Measurements from ENCODE around the gene DLST.

Gene DLST

GRCh38 chr14:74909501-74909900 is 27.8 kb downstream of the DLST start:
- Histone ChIP-seq H3K27ac (ENCODE audit: low read depth, low read length) (no peak overlapping the region), H4K5ac (ENCODE audit: low read length) (no peak overlapping the region), H3K4me1 (ENCODE audit: control insufficient read depth, low read depth, low read length) (no peaks in the 10 kb centered on the region), H2AK5ac (ENCODE audit: low read length) (no peak overlapping the region), H3K4ac (ENCODE audit: low read depth, low read length) (no peak overlapping the region), H3K56ac (ENCODE audit: low read length) (no peak overlapping the region), H2BK120ac (ENCODE audit: low read depth, low read length) (no peak overlapping the region), H2BK5ac (ENCODE audit: low read length) (no peak overlapping the region), H3K36me3 (ENCODE audit: control insufficient read depth, insufficient read depth, low read length) (peaks cover 3% of the 10 kb centered on the region), H3K27me3 (ENCODE audit: insufficient read depth, low read length, poor library complexity) (no peaks in the 10 kb centered on the region), H3K4me3 (ENCODE audit: low read length) (no peak overlapping the region), H3K23ac (ENCODE audit: low read length) (no peak overlapping the region), H3K4me2 (ENCODE audit: low read length) (no peak overlapping the region), H2BK15ac (replicated peaks; ENCODE audit: low read depth) (no peak overlapping the region), H3K79me1 (ENCODE audit: low read length) (no peaks in the 10 kb centered on the region), H3K79me2 (ENCODE audit: control insufficient read depth, insufficient read depth, low read length) (no peaks in the 10 kb centered on the region), H3K18ac (ENCODE audit: low read length) (no peak overlapping the region), H3K9ac (ENCODE audit: low read length) (no peak overlapping the region), H4K8ac (ENCODE audit: low read depth, low read length) (no peak overlapping the region)
- DNase-seq = no peak
- WGBS (ENCODE audit: extremely low coverage, insufficient coverage, low lambda C conversion rate) = no CpG with 5 or more reads among the region's 14 CpGs

GRCh38 chr14:74909911-74910310 is 28.2 kb downstream of the DLST start:
- Histone ChIP-seq H3K27me3 (ENCODE audit: insufficient read depth, low read length, poor library complexity) (no peaks in the 10 kb centered on the region), H3K4me1 (ENCODE audit: control insufficient read depth, low read depth, low read length) (no peaks in the 10 kb centered on the region), H3K56ac (ENCODE audit: low read length) (no peak overlapping the region), H3K27ac (ENCODE audit: low read depth, low read length) (no peak overlapping the region), H4K5ac (ENCODE audit: low read length) (no peak overlapping the region), H2AK5ac (ENCODE audit: low read length) (no peak overlapping the region), H3K36me3 (ENCODE audit: control insufficient read depth, insufficient read depth, low read length) (peaks cover 2% of the 10 kb centered on the region), H3K4me3 (ENCODE audit: low read length) (no peak overlapping the region), H3K23ac (ENCODE audit: low read length) (no peak overlapping the region), H2BK15ac (replicated peaks; ENCODE audit: low read depth) (no peak overlapping the region), H3K4ac (ENCODE audit: low read depth, low read length) (no peak overlapping the region), H2BK5ac (ENCODE audit: low read length) (no peak overlapping the region), H4K8ac (ENCODE audit: low read depth, low read length) (no peak overlapping the region), H2BK120ac (ENCODE audit: low read depth, low read length) (no peak overlapping the region), H3K79me2 (ENCODE audit: control insufficient read depth, insufficient read depth, low read length) (no peaks in the 10 kb centered on the region), H3K18ac (ENCODE audit: low read length) (no peak overlapping the region), H3K4me2 (ENCODE audit: low read length) (no peak overlapping the region), H3K79me1 (ENCODE audit: low read length) (no peaks in the 10 kb centered on the region), H3K9ac (ENCODE audit: low read length) (no peak overlapping the region)
- no CpG with 5 or more reads among the region's 10 CpGs for whole genome bisulfite sequencing (ENCODE audit: extremely low coverage, insufficient coverage, low lambda C conversion rate)
- DNase-seq = no peak

GRCh38 chr14:74910556-74910955 is 28.8 kb downstream of the DLST start:
- H3K4me1 ChIP-seq (ENCODE audit: control insufficient read depth, low read depth, low read length) = no peaks in the 10 kb centered on the region
- H3K4me2 ChIP-seq (ENCODE audit: low read length) = no peak overlapping the region
- H3K56ac ChIP-seq (ENCODE audit: low read length) = no peak overlapping the region
- H3K23ac ChIP-seq (ENCODE audit: low read length) = no peak overlapping the region
- H3K79me1 ChIP-seq (ENCODE audit: low read length) = no peaks in the 10 kb centered on the region
- no peak overlapping the region for H4K8ac ChIP-seq (ENCODE audit: low read depth, low read length)
- H3K79me2 ChIP-seq (ENCODE audit: control insufficient read depth, insufficient read depth, low read length) = no peaks in the 10 kb centered on the region
- no peak overlapping the region for H3K9ac ChIP-seq (ENCODE audit: low read length)
- DNase-seq = no peak
- H3K36me3 ChIP-seq (ENCODE audit: control insufficient read depth, insufficient read depth, low read length) = peaks cover 2% of the 10 kb centered on the region
- no peak overlapping the region for H4K5ac ChIP-seq (ENCODE audit: low read length)
- H2AK5ac ChIP-seq (ENCODE audit: low read length) = no peak overlapping the region
- H3K27ac ChIP-seq (ENCODE audit: low read depth, low read length) = no peak overlapping the region
- no peak overlapping the region for H2BK15ac ChIP-seq (replicated peaks; ENCODE audit: low read depth)
- no peak overlapping the region for H2BK5ac ChIP-seq (ENCODE audit: low read length)
- H2BK120ac ChIP-seq (ENCODE audit: low read depth, low read length) = no peak overlapping the region
- no peak overlapping the region for H3K4ac ChIP-seq (ENCODE audit: low read depth, low read length)
- WGBS (ENCODE audit: extremely low coverage, insufficient coverage, low lambda C conversion rate) = no CpG with 5 or more reads among the region's 10 CpGs
- no peak overlapping the region for H3K4me3 ChIP-seq (ENCODE audit: low read length)
- no peaks in the 10 kb centered on the region for H3K27me3 ChIP-seq (ENCODE audit: insufficient read depth, low read length, poor library complexity)
- H3K18ac ChIP-seq (ENCODE audit: low read length) = no peak overlapping the region

- no peak overlapping the region for H2AK5ac ChIP-seq (ENCODE audit: low read length)
- no peak overlapping the region for H3K9ac ChIP-seq (ENCODE audit: low read length)
- no peaks in the 10 kb centered on the region for H3K27me3 ChIP-seq (ENCODE audit: insufficient read depth, low read length, poor library complexity)
- no peak overlapping the region for H4K5ac ChIP-seq (ENCODE audit: low read length)
- no peak for DNase-seq
- no peak overlapping the region for H2BK5ac ChIP-seq (ENCODE audit: low read length)
- peaks cover 2% of the 10 kb centered on the region for H3K36me3 ChIP-seq (ENCODE audit: control insufficient read depth, insufficient read depth, low read length)
- no peak overlapping the region for H3K4ac ChIP-seq (ENCODE audit: low read depth, low read length)
- H2BK15ac ChIP-seq (replicated peaks; ENCODE audit: low read depth) = no peak overlapping the region
- H3K79me1 ChIP-seq (ENCODE audit: low read length) = no peaks in the 10 kb centered on the region
- H3K18ac ChIP-seq (ENCODE audit: low read length) = no peak overlapping the region
- no peak overlapping the region for H3K4me3 ChIP-seq (ENCODE audit: low read length)
- H4K8ac ChIP-seq (ENCODE audit: low read depth, low read length) = no peak overlapping the region
- WGBS (ENCODE audit: extremely low coverage, insufficient coverage, low lambda C conversion rate) = no CpG with 5 or more reads among the region's 6 CpGs
- no peaks in the 10 kb centered on the region for H3K79me2 ChIP-seq (ENCODE audit: control insufficient read depth, insufficient read depth, low read length)
- H3K56ac ChIP-seq (ENCODE audit: low read length) = no peak overlapping the region
- no peak overlapping the region for H3K27ac ChIP-seq (ENCODE audit: low read depth, low read length)
- H2BK120ac ChIP-seq (ENCODE audit: low read depth, low read length) = no peak overlapping the region
- H3K4me1 ChIP-seq (ENCODE audit: control insufficient read depth, low read depth, low read length) = no peaks in the 10 kb centered on the region
- no peak overlapping the region for H3K23ac ChIP-seq (ENCODE audit: low read length)
- H3K4me2 ChIP-seq (ENCODE audit: low read length) = no peak overlapping the region
Observed at GRCh38 chr14:74911221-74911620, 29.5 kb downstream of the DLST start.

- Histone ChIP-seq H3K4ac (ENCODE audit: low read depth, low read length) (no peak overlapping the region), H2BK120ac (ENCODE audit: low read depth, low read length) (no peak overlapping the region), H3K9ac (ENCODE audit: low read length) (no peak overlapping the region), H3K4me3 (ENCODE audit: low read length) (no peak overlapping the region), H4K5ac (ENCODE audit: low read length) (no peak overlapping the region), H3K36me3 (ENCODE audit: control insufficient read depth, insufficient read depth, low read length) (no peaks in the 10 kb centered on the region), H3K56ac (ENCODE audit: low read length) (no peak overlapping the region), H3K27me3 (ENCODE audit: insufficient read depth, low read length, poor library complexity) (no peaks in the 10 kb centered on the region), H3K4me1 (ENCODE audit: control insufficient read depth, low read depth, low read length) (no peaks in the 10 kb centered on the region), H2AK5ac (ENCODE audit: low read length) (no peak overlapping the region), H3K79me2 (ENCODE audit: control insufficient read depth, insufficient read depth, low read length) (no peaks in the 10 kb centered on the region), H3K4me2 (ENCODE audit: low read length) (no peak overlapping the region), H2BK15ac (replicated peaks; ENCODE audit: low read depth) (no peak overlapping the region), H4K8ac (ENCODE audit: low read depth, low read length) (no peak overlapping the region), H3K23ac (ENCODE audit: low read length) (no peak overlapping the region), H2BK5ac (ENCODE audit: low read length) (no peak overlapping the region), H3K27ac (ENCODE audit: low read depth, low read length) (no peak overlapping the region), H3K79me1 (ENCODE audit: low read length) (no peaks in the 10 kb centered on the region), H3K18ac (ENCODE audit: low read length) (no peak overlapping the region)
- DNase-seq = no peak
- WGBS (ENCODE audit: extremely low coverage, insufficient coverage, low lambda C conversion rate) = no CpG with 5 or more reads among the region's 5 CpGs
Observed at GRCh38 chr14:74911704-74912103, 30.0 kb downstream of the DLST start.

- Histone ChIP-seq H2BK15ac (replicated peaks; ENCODE audit: low read depth) (no peak overlapping the region), H4K8ac (ENCODE audit: low read depth, low read length) (no peak overlapping the region), H3K23ac (ENCODE audit: low read length) (no peak overlapping the region), H2BK5ac (ENCODE audit: low read length) (no peak overlapping the region), H3K4me1 (ENCODE audit: control insufficient read depth, low read depth, low read length) (no peaks in the 10 kb centered on the region), H3K9ac (ENCODE audit: low read length) (no peak overlapping the region), H3K18ac (ENCODE audit: low read length) (no peak overlapping the region), H4K5ac (ENCODE audit: low read length) (no peak overlapping the region), H2BK120ac (ENCODE audit: low read depth, low read length) (no peak overlapping the region), H3K79me2 (ENCODE audit: control insufficient read depth, insufficient read depth, low read length) (no peaks in the 10 kb centered on the region), H3K27ac (ENCODE audit: low read depth, low read length) (no peak overlapping the region), H2AK5ac (ENCODE audit: low read length) (no peak overlapping the region), H3K4ac (ENCODE audit: low read depth, low read length) (no peak overlapping the region), H3K36me3 (ENCODE audit: control insufficient read depth, insufficient read depth, low read length) (no peaks in the 10 kb centered on the region), H3K79me1 (ENCODE audit: low read length) (no peaks in the 10 kb centered on the region), H3K4me3 (ENCODE audit: low read length) (no peak overlapping the region), H3K27me3 (ENCODE audit: insufficient read depth, low read length, poor library complexity) (no peaks in the 10 kb centered on the region), H3K56ac (ENCODE audit: low read length) (no peak overlapping the region), H3K4me2 (ENCODE audit: low read length) (no peak overlapping the region)
- DNase-seq = no peak
- no CpG with 5 or more reads among the region's 6 CpGs for WGBS (ENCODE audit: extremely low coverage, insufficient coverage, low lambda C conversion rate)
Observed at GRCh38 chr14:74912111-74912510, 30.4 kb downstream of the DLST start.

Measured in mesendoderm (in vitro differentiated cells).